Sigmoid colon (tissue), 3 donors: ENCODE results near the gene PIWIL4.

Source experiments
- CTCF ChIP-seq, 4 experiments: fragments of 450-650 bp in 3 of 4; fragments of 200-600 bp in 1 of 4; IDR thresholded peaks; one replicate each; pipeline ENCODE4 v1.5.1; 2016 to 2019; ENCODE audit warnings: antibody characterized with exemption in 4 of 4, mild to moderate bottlenecking in 3 of 4, moderate library complexity in 2 of 4
- POLR2A ChIP-seq, 2 donors: fragments of 450-650 bp; IDR thresholded peaks; one replicate each; pipeline ENCODE4 v1.6.1; 2016; ENCODE audit warnings: antibody characterized with exemption in 2 of 2, mild to moderate bottlenecking in 2 of 2, moderate library complexity in 2 of 2

- TF ChIP-seq POLR2A (IDR thresholded peaks at IDR 0.05), result no peak
- no peak for TF ChIP-seq CTCF (IDR thresholded peaks at IDR 0.05)
Observed at GRCh38 chr11:94525546-94526324, 41.4 kb upstream of the PIWIL4 start.
